Endothelial cell (in vitro differentiated cells): ENCODE data around the gene OMP. TPM values are rescaled to one million over a fixed set of nuclear protein-coding genes. Genes with fewer than 3 reads are reported as not detected.

Source experiments
- DNase-seq: peaks from one replicate; pipeline ENCODE4 v3.0.0; 2021; ENCODE audit warnings: low spot score
- H3K27ac Mint-ChIP-seq: one replicate; pipeline ENCODE4 v1.8.0; 2021; ENCODE audit warnings: mixed read lengths, inconsistent platforms; ENCODE audit not compliant: unreplicated experiment
- H3K27me3 Mint-ChIP-seq: one replicate; pipeline ENCODE4 v1.8.0; 2021; ENCODE audit warnings: mild to moderate bottlenecking, moderate library complexity, mixed read lengths, inconsistent platforms; ENCODE audit not compliant: unreplicated experiment
- H3K36me3 Mint-ChIP-seq: one replicate; pipeline ENCODE4 v1.8.0; 2021; ENCODE audit warnings: mild to moderate bottlenecking, low read depth, mixed read lengths, inconsistent platforms; ENCODE audit not compliant: unreplicated experiment
- H3K4me1 Mint-ChIP-seq: one replicate; pipeline ENCODE4 v1.8.0; 2021; ENCODE audit warnings: mild to moderate bottlenecking, mixed read lengths, inconsistent platforms; ENCODE audit not compliant: unreplicated experiment
- H3K4me3 Mint-ChIP-seq: one replicate; pipeline ENCODE4 v1.8.0; 2021; ENCODE audit warnings: mild to moderate bottlenecking, mixed read lengths, inconsistent platforms; ENCODE audit not compliant: unreplicated experiment
- H3K9me3 Mint-ChIP-seq: one replicate; pipeline ENCODE4 v1.8.0; 2021; ENCODE audit warnings: mixed read lengths, inconsistent platforms; ENCODE audit not compliant: unreplicated experiment
- total RNA-seq: library from RNA; stranded (reverse); fragmentation: NEBNext Ultra II Directional; extraction: Animal tissue kit (Norgen Biotek cat#: 25700); gene quantifications from one replicate; pipeline ENCODE4 v1.2.1, GENCODE V29; 2021; ENCODE audit not compliant: unreplicated experiment
- TF ChIP-seq, protein P1 (sequence below): fragments of 200-600 bp; sonication (generic); IDR thresholded peaks from one replicate; pipeline ENCODE4 v1.5.0; 2021; ENCODE audit warnings: antibody characterized with exemption; ENCODE audit not compliant: unreplicated experiment

Gene OMP
- total RNA-seq, 1 donor from 2014 or later: not detected

DNA sequence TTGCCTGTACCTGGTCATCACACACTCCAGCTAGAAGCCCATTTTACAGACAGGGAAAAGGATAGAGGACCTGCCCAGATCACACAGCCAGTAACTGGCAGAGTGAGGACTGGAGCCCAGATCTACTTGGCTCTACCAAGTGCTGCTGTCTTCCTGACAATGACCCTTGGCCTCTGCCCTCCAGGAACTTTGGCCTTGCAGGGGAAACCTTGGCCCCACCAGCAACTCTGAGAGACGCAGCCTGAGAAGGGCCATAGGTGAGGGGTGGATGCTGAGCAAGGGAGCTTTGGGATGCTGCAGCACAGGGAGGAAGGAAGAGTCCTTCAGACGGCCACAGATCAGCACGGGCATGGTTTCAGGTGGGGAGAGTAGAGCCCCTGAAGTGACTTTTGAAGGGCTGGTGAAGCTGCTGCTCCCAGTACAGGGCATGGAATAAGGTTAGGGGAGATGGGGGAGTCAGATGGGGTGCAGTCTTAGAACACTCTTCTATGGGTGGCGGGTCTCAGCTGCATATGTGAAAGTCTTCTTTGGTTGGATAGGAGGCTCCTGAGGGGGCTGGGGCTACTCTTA is 37.9 kb upstream of the OMP start:
- no peak overlapping the region for H3K27ac Mint-ChIP-seq
- H3K4me3 Mint-ChIP-seq: no peak overlapping the region
- peaks cover 16% of the 10 kb centered on the region for H3K4me1 Mint-ChIP-seq
- H3K36me3 Mint-ChIP-seq: no peaks in the 10 kb centered on the region
- DNase-seq: no peak
- H3K9me3 Mint-ChIP-seq: no peaks in the 10 kb centered on the region
- TF ChIP-seq, protein P1, sequence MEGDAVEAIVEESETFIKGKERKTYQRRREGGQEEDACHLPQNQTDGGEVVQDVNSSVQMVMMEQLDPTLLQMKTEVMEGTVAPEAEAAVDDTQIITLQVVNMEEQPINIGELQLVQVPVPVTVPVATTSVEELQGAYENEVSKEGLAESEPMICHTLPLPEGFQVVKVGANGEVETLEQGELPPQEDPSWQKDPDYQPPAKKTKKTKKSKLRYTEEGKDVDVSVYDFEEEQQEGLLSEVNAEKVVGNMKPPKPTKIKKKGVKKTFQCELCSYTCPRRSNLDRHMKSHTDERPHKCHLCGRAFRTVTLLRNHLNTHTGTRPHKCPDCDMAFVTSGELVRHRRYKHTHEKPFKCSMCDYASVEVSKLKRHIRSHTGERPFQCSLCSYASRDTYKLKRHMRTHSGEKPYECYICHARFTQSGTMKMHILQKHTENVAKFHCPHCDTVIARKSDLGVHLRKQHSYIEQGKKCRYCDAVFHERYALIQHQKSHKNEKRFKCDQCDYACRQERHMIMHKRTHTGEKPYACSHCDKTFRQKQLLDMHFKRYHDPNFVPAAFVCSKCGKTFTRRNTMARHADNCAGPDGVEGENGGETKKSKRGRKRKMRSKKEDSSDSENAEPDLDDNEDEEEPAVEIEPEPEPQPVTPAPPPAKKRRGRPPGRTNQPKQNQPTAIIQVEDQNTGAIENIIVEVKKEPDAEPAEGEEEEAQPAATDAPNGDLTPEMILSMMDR: no peak
- peaks cover 12% of the 10 kb centered on the region for H3K27me3 Mint-ChIP-seq

DNA sequence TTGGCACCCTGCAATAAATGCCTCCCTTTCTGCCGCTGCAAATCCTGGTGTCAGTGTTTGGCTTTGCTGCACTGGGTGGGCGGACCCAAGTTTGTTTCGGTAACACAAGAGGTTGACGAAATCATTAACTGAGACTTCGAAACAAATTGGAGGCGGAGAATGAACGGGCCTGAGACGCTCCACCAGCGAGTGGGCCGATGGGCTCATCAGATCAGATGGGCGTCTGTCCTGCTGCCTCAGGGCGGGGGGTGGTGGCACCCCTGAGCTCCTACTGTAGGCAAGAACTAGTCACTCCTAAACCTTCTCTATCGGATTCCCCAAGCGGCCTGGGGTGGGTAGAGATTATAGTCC is 36.8 kb upstream of the OMP start:
- Mint-ChIP-seq H3K4me1 (peaks cover 19% of the 10 kb centered on the region), H3K27ac (peak overlapping the region; percentile 67), H3K9me3 (no peaks in the 10 kb centered on the region), H3K36me3 (peaks cover 4% of the 10 kb centered on the region), H3K27me3 (peaks cover 14% of the 10 kb centered on the region), H3K4me3 (peak overlapping the region; percentile 89)
- no peak for DNase-seq
- TF ChIP-seq, protein P1: no peak

DNA sequence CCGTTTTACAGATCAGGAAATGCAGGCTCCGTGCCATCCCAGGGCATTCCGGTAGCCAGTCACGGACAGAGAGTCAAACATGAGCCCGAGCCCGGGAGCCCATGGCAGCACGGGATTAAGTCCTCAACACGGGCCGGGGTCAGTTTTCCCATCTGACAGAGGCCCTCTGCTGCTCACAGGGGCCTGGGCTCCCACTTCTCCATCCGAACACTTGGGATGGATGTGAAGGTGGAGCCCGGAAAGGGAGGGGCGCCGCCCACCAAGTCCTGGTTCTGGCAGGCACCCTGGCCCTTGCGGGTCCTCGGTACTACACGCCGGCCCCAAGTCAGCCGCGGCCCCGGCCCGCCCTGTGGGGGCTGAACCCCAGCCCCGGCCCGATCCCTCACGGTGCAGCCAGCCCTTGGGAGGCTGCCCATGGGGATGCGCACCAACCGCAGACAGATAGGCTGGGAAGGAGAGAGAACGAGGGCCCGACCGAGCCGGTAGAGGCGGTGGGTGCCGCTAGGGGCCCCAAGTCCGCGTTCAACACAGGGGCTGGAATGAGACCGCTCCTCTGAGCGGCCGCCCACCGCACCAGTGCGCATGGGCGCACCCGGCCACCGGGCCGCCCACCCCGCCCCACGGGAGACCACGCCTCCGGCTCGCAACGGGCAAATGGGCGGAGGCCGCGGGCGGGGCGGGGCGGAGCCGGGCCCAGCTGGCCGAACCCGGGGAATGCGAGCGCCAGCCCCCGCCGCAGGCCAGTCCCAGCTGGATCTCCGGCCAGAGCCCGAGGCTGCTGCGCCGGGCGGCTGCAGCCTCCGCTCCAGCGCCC is 36.2 kb upstream of the OMP start, which contains the start of gene CAPN5:
CAPN5 (plus strand) TSS at position 743 of the 814 bp plus-strand sequence. CDS start 17,916 bp downstream, outside the sequence.
- H3K36me3 Mint-ChIP-seq: peaks cover 4% of the 10 kb centered on the region
- TF ChIP-seq, protein P1: peak; percentile 42
- H3K9me3 Mint-ChIP-seq: no peaks in the 10 kb centered on the region
- H3K27ac Mint-ChIP-seq: peak within 1 kb of the TSS; percentile 67
- peak; percentile 97 for DNase-seq
- H3K27me3 Mint-ChIP-seq: peaks cover 14% of the 10 kb centered on the region
- H3K4me3 Mint-ChIP-seq: peak within 1 kb of the TSS; percentile 95
- H3K4me1 Mint-ChIP-seq: peaks cover 19% of the 10 kb centered on the region

DNA sequence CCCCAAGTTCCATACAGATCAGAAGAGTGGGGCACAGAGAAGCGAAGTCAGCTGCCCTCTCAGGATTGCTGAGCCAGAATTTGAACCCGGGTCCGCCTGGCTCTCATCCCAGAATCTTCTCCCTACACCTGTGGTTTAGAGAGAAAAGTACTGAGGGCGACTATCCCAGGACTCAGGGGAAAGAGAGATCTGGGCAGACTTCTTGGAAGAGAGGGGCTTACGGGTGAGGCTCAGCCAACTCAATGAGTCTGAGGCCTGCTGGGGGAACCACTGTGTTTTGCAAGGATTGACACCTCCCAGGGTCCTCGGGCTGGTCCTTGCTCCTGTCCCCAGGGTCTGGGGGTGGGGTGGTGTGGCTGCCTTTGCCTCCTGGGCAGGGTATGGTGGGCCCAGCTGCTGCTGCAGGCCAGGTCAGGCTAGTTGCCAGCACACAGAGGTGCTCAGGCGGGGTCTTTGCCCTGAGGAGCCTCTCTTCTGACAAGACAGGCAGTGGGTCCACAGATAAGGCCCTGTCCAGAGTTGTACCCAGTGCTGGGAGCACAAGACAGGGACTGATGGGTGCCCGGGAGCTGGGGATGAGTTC is 34.7 kb upstream of the OMP start:
- Mint-ChIP-seq H3K36me3 (peaks cover 8% of the 10 kb centered on the region), H3K27ac (no peak overlapping the region), H3K9me3 (no peaks in the 10 kb centered on the region), H3K27me3 (peaks cover 19% of the 10 kb centered on the region), H3K4me3 (peak overlapping the region; percentile 95), H3K4me1 (peaks cover 32% of the 10 kb centered on the region)
- DNase-seq: no peak
- TF ChIP-seq, protein P1: no peak
